Measurements from ENCODE around the gene SPDYA.

DNA sequence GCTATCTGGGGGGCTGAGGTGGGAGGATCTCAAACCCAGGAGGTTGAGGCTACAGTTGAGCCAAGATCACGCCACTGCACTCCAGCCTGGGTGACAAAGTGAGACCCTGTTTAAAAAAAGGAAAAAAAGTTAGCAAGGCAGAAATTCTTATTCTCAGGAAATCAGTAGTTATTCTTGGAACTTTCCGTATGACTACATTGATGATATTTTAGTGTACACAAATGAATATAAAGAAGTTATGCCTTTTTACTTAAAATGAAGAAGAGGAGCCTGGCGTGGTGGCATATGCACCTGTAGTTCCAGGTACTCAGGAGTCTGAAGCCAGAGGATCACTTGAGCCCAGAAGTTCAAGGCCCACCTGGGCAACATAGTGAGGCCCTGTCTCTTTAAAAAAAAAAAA is 7.4 kb downstream of the SPDYA start:
- TF ChIP-seq, protein P1, sequence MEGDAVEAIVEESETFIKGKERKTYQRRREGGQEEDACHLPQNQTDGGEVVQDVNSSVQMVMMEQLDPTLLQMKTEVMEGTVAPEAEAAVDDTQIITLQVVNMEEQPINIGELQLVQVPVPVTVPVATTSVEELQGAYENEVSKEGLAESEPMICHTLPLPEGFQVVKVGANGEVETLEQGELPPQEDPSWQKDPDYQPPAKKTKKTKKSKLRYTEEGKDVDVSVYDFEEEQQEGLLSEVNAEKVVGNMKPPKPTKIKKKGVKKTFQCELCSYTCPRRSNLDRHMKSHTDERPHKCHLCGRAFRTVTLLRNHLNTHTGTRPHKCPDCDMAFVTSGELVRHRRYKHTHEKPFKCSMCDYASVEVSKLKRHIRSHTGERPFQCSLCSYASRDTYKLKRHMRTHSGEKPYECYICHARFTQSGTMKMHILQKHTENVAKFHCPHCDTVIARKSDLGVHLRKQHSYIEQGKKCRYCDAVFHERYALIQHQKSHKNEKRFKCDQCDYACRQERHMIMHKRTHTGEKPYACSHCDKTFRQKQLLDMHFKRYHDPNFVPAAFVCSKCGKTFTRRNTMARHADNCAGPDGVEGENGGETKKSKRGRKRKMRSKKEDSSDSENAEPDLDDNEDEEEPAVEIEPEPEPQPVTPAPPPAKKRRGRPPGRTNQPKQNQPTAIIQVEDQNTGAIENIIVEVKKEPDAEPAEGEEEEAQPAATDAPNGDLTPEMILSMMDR (IDR thresholded peaks at IDR 0.05): no peak
- no peak for TF ChIP-seq POLR2A (IDR thresholded peaks at IDR 0.05)
